Measurements from ENCODE around the gene TTC32. TPM values are rescaled to one million over a fixed set of nuclear protein-coding genes. Genes with fewer than 3 reads are reported as not detected.

TTC32 gene
- total RNA-seq, 1 donor from 2014 or later: 4.2 TPM

DNA sequence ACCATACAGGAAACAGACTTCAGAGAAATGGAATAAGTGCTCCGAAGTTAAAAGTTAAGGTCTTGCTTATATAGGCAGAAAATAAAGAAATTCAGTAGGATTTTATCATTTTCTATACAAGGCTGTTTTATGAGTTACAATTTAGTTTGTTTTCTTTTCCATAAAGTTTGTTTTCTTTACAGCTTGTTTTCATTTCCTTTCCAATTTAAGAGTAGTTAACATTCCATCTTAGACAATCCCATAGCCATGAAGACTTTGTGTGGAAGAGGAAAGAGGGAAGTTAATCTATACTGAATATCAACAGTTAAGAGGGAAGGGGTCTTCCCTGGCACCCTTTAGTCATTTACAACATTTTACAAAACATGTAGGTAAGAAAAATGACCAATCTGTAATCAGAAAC lies 26.5 kb downstream of the TTC32 start:
- no peaks in the 10 kb centered on the region for H3K36me3 ChIP-seq (ENCODE audit: insufficient read depth, low read length)
- H3K9ac ChIP-seq (ENCODE audit: low read length): no peak overlapping the region
- Mint-ChIP-seq H3K36me3 (ENCODE audit: low read depth, unreplicated experiment) (peaks cover 5% of the 10 kb centered on the region), H3K27me3 (ENCODE audit: low read depth, unreplicated experiment) (peaks cover 8% of the 10 kb centered on the region), H3K9me3 (ENCODE audit: unreplicated experiment) (peaks cover 3% of the 10 kb centered on the region), H3K27ac (ENCODE audit: unreplicated experiment) (no peak overlapping the region), H3K4me3 (ENCODE audit: unreplicated experiment) (no peak overlapping the region), H3K4me1 (ENCODE audit: low read depth, unreplicated experiment) (no peaks in the 10 kb centered on the region)
- no peak overlapping the region for H3K4me3 ChIP-seq (ENCODE audit: insufficient read depth, low read depth, low read length)
- TF ChIP-seq EZH2 (IDR thresholded peaks at IDR 0.05; ENCODE audit: insufficient read depth, low read length): no peak
- TF ChIP-seq, protein P1, sequence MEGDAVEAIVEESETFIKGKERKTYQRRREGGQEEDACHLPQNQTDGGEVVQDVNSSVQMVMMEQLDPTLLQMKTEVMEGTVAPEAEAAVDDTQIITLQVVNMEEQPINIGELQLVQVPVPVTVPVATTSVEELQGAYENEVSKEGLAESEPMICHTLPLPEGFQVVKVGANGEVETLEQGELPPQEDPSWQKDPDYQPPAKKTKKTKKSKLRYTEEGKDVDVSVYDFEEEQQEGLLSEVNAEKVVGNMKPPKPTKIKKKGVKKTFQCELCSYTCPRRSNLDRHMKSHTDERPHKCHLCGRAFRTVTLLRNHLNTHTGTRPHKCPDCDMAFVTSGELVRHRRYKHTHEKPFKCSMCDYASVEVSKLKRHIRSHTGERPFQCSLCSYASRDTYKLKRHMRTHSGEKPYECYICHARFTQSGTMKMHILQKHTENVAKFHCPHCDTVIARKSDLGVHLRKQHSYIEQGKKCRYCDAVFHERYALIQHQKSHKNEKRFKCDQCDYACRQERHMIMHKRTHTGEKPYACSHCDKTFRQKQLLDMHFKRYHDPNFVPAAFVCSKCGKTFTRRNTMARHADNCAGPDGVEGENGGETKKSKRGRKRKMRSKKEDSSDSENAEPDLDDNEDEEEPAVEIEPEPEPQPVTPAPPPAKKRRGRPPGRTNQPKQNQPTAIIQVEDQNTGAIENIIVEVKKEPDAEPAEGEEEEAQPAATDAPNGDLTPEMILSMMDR (IDR thresholded peaks at IDR 0.05; ENCODE audit: insufficient read depth, low read depth, low read length): no peak
- no peak overlapping the region for H2AFZ ChIP-seq (ENCODE audit: low read depth, low read length)
- no peak for FAIRE-seq
- H3K27me3 ChIP-seq (ENCODE audit: insufficient read depth, low read length): no peaks in the 10 kb centered on the region
- no peaks in the 10 kb centered on the region for H4K20me1 ChIP-seq (ENCODE audit: insufficient read depth, low read length)
- no peak overlapping the region for H3K4me2 ChIP-seq (ENCODE audit: low read length)
- no peak for DNase-seq (ENCODE audit: low read depth)
- H3K4me1 ChIP-seq (ENCODE audit: insufficient read depth, low read length): no peaks in the 10 kb centered on the region
- no peaks in the 10 kb centered on the region for H3K9me3 ChIP-seq (ENCODE audit: insufficient read depth, low read depth, low read length)
- no peaks in the 10 kb centered on the region for H3K79me2 ChIP-seq (ENCODE audit: insufficient read depth, low read length)
- H3K27ac ChIP-seq (ENCODE audit: low read depth, low read length): no peak overlapping the region

DNA sequence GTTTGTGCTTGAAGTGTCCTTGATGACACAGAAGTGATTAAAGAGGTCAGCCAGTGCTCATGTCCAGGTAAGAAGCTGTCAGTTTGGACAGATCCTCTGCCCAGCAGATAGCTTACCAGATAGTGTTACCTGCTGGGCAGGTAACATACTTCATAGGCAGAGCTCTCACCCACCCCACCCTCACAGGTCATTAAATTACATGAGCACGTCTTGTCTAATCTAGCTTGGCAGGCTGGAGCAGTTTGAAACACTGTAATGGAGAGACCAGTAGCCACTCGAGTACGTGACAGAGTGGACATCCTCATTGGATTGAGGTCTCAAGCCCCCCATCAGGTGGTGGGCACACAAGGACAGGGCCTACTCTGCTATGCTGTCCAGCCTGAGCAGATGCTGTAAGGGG lies 27.1 kb downstream of the TTC32 start:
- no peaks in the 10 kb centered on the region for H4K20me1 ChIP-seq (ENCODE audit: insufficient read depth, low read length)
- no peak for DNase-seq (ENCODE audit: low read depth)

DNA sequence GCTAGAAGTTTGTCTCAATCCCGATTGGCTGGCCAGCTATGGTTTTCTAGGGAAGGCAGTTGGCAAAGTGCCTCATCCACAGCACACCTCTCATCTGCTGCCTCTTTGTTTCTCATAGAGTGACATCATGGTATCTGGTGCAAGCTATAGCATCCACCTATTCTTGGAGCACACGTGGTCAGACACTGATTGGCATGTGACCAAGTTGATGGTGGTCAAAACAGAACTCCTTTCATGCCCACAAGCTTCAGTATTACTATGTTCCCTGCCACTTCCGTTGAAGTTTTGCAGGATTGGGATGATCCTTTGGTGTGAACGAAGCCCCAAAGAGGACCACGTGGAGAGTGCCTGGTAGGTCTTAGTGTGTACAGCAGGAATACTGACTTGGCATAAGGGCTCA lies 28.8 kb downstream of the TTC32 start:
- Histone ChIP-seq H3K4me1 (ENCODE audit: insufficient read depth, low read length) (peaks cover 6% of the 10 kb centered on the region), H4K20me1 (ENCODE audit: insufficient read depth, low read length) (no peaks in the 10 kb centered on the region), H3K9me3 (ENCODE audit: insufficient read depth, low read depth, low read length) (no peaks in the 10 kb centered on the region), H3K36me3 (ENCODE audit: insufficient read depth, low read length) (no peaks in the 10 kb centered on the region), H3K27ac (ENCODE audit: low read depth, low read length) (no peak overlapping the region), H3K27me3 (ENCODE audit: insufficient read depth, low read length) (peaks cover 3% of the 10 kb centered on the region), H3K4me2 (ENCODE audit: low read length) (no peak overlapping the region), H3K79me2 (ENCODE audit: insufficient read depth, low read length) (no peaks in the 10 kb centered on the region), H3K4me3 (ENCODE audit: insufficient read depth, low read depth, low read length) (no peak overlapping the region), H2AFZ (ENCODE audit: low read depth, low read length) (no peak overlapping the region), H3K9ac (ENCODE audit: low read length) (no peak overlapping the region)
- TF ChIP-seq, protein P1 (IDR thresholded peaks at IDR 0.05; ENCODE audit: insufficient read depth, low read depth, low read length): no peak
- no peak for TF ChIP-seq EZH2 (IDR thresholded peaks at IDR 0.05; ENCODE audit: insufficient read depth, low read length)
- no peak for DNase-seq (ENCODE audit: low read depth)
- no peak overlapping the region for H3K4me3 Mint-ChIP-seq (ENCODE audit: unreplicated experiment)
- peaks cover 2% of the 10 kb centered on the region for H3K36me3 Mint-ChIP-seq (ENCODE audit: low read depth, unreplicated experiment)
- peaks cover 22% of the 10 kb centered on the region for H3K27me3 Mint-ChIP-seq (ENCODE audit: low read depth, unreplicated experiment)
- no peak for FAIRE-seq
- no peak overlapping the region for H3K27ac Mint-ChIP-seq (ENCODE audit: unreplicated experiment)
- H3K9me3 Mint-ChIP-seq (ENCODE audit: unreplicated experiment): peaks cover 3% of the 10 kb centered on the region
- H3K4me1 Mint-ChIP-seq (ENCODE audit: low read depth, unreplicated experiment): no peaks in the 10 kb centered on the region

More for the DNA sequence above, 27.1 kb downstream of the TTC32 start:
- Histone ChIP-seq H3K79me2 (ENCODE audit: insufficient read depth, low read length) (no peaks in the 10 kb centered on the region), H3K4me3 (ENCODE audit: insufficient read depth, low read depth, low read length) (no peak overlapping the region), H3K27ac (ENCODE audit: low read depth, low read length) (no peak overlapping the region), H3K36me3 (ENCODE audit: insufficient read depth, low read length) (no peaks in the 10 kb centered on the region), H3K9ac (ENCODE audit: low read length) (no peak overlapping the region), H3K9me3 (ENCODE audit: insufficient read depth, low read depth, low read length) (no peaks in the 10 kb centered on the region), H3K27me3 (ENCODE audit: insufficient read depth, low read length) (no peaks in the 10 kb centered on the region), H3K4me2 (ENCODE audit: low read length) (no peak overlapping the region), H2AFZ (ENCODE audit: low read depth, low read length) (no peak overlapping the region), H3K4me1 (ENCODE audit: insufficient read depth, low read length) (no peaks in the 10 kb centered on the region)
- Mint-ChIP-seq H3K4me1 (ENCODE audit: low read depth, unreplicated experiment) (no peaks in the 10 kb centered on the region), H3K27me3 (ENCODE audit: low read depth, unreplicated experiment) (peaks cover 10% of the 10 kb centered on the region), H3K9me3 (ENCODE audit: unreplicated experiment) (peaks cover 3% of the 10 kb centered on the region), H3K4me3 (ENCODE audit: unreplicated experiment) (no peak overlapping the region), H3K27ac (ENCODE audit: unreplicated experiment) (no peak overlapping the region), H3K36me3 (ENCODE audit: low read depth, unreplicated experiment) (peaks cover 6% of the 10 kb centered on the region)
- FAIRE-seq: no peak
- TF ChIP-seq, protein P1 (IDR thresholded peaks at IDR 0.05; ENCODE audit: insufficient read depth, low read depth, low read length): no peak
- no peak for TF ChIP-seq EZH2 (IDR thresholded peaks at IDR 0.05; ENCODE audit: insufficient read depth, low read length)

Measured in astrocyte (in vitro differentiated cells and primary cell).